ENCODE data around the gene CHPF2. TPM values are rescaled to one million over a fixed set of nuclear protein-coding genes. Genes with fewer than 3 reads are reported as not detected.

The CHPF2 gene
- total and polyA plus RNA-seq, 3 donors from 2014 or later: 22.6 to 70.5 (median 66.5) TPM

- no peaks in the 10 kb centered on the region for H3K9me3 ChIP-seq
- intact Hi-C loops (cut with DNase I; ENCODE audit: low total_unique reads): no loop called here
- DNase-seq: no peak
- H3K27me3 ChIP-seq: no peaks in the 10 kb centered on the region
- no peak overlapping the region for H3K27ac ChIP-seq
- TF ChIP-seq POLR2A (IDR thresholded peaks at IDR 0.05) (no peak), CTCF (IDR thresholded peaks at IDR 0.05) (no peak)
- H3K36me3 ChIP-seq (ENCODE audit: low read depth, missing control alignments): no peaks in the 10 kb centered on the region
- 87 to 90% methylated on average over 8 to 11 of the region's 11 CpGs for WGBS, 2 donors
- no peak overlapping the region for H3K4me3 ChIP-seq
- H3K4me1 ChIP-seq: peaks cover 20% of the 10 kb centered on the region
Measured at GRCh38 chr7:151260471-151260870, 28.2 kb downstream of the CHPF2 start.

GRCh38 chr7:151260883-151261282, 28.6 kb downstream of the CHPF2 start:
- intact Hi-C loops (cut with DNase I; ENCODE audit: low total_unique reads): no loop called here
- DNase-seq: no peak

GRCh38 chr7:151261529-151261928, 29.2 kb downstream of the CHPF2 start:
- H3K4me3 ChIP-seq: no peak overlapping the region
- no peak for TF ChIP-seq POLR2A (IDR thresholded peaks at IDR 0.05)
- no peak for TF ChIP-seq CTCF (IDR thresholded peaks at IDR 0.05)
- DNase-seq: no peak
- peaks cover 15% of the 10 kb centered on the region for H3K4me1 ChIP-seq
- no peaks in the 10 kb centered on the region for H3K27me3 ChIP-seq
- intact Hi-C loops (cut with DNase I; ENCODE audit: low total_unique reads): no loop called here
- 32 to 41% methylated on average over 7 to 10 of the region's 10 CpGs for WGBS, 2 donors
- H3K36me3 ChIP-seq (ENCODE audit: low read depth, missing control alignments): no peaks in the 10 kb centered on the region
- H3K27ac ChIP-seq: no peak overlapping the region
- H3K9me3 ChIP-seq: no peaks in the 10 kb centered on the region

More at GRCh38 chr7:151260883-151261282, 28.6 kb downstream of the CHPF2 start:
- Histone ChIP-seq H3K27ac (no peak overlapping the region), H3K4me1 (peaks cover 19% of the 10 kb centered on the region), H3K4me3 (no peak overlapping the region), H3K36me3 (ENCODE audit: low read depth, missing control alignments) (no peaks in the 10 kb centered on the region), H3K27me3 (no peaks in the 10 kb centered on the region), H3K9me3 (no peaks in the 10 kb centered on the region)
- TF ChIP-seq POLR2A (IDR thresholded peaks at IDR 0.05) (no peak), CTCF (IDR thresholded peaks at IDR 0.05) (no peak)
- 78 to 85% methylated on average over 8 of the region's 8 CpGs for WGBS, 2 donors

GRCh38 chr7:151264615-151265014, 32.3 kb downstream of the CHPF2 start:
- H3K36me3 ChIP-seq (ENCODE audit: low read depth, missing control alignments): no peaks in the 10 kb centered on the region
- no peak for DNase-seq
- TF ChIP-seq CTCF (IDR thresholded peaks at IDR 0.05) (no peak), POLR2A (IDR thresholded peaks at IDR 0.05) (no peak)
- H3K27ac ChIP-seq: no peak overlapping the region
- H3K4me1 ChIP-seq: peaks cover 9% of the 10 kb centered on the region
- no peak overlapping the region for H3K4me3 ChIP-seq
- H3K27me3 ChIP-seq: no peaks in the 10 kb centered on the region
- 82 to 95% methylated on average over 3 to 5 of the region's 5 CpGs for WGBS, 2 donors
- intact Hi-C loops (cut with DNase I; ENCODE audit: low total_unique reads): no loop called here
- no peaks in the 10 kb centered on the region for H3K9me3 ChIP-seq

- TF ChIP-seq CTCF (IDR thresholded peaks at IDR 0.05) (no peak), POLR2A (IDR thresholded peaks at IDR 0.05) (no peak)
- Histone ChIP-seq H3K4me1 (peaks cover 9% of the 10 kb centered on the region), H3K27me3 (no peaks in the 10 kb centered on the region), H3K4me3 (no peak overlapping the region), H3K9me3 (no peaks in the 10 kb centered on the region), H3K27ac (no peak overlapping the region), H3K36me3 (ENCODE audit: low read depth, missing control alignments) (no peaks in the 10 kb centered on the region)
- intact Hi-C loops (cut with DNase I; ENCODE audit: low total_unique reads): no loop called here
- DNase-seq: no peak
- 90 to 91% methylated on average over 9 of the region's 9 CpGs for WGBS, 2 donors
Measured at GRCh38 chr7:151265351-151265931, 33.2 kb downstream of the CHPF2 start.

All from testis (tissue), 3 donors.